Lower leg skin (tissue), 4 donors: Measurements from ENCODE around the gene ADAMTS17. TPM values are rescaled to one million over a fixed set of nuclear protein-coding genes. Genes with fewer than 3 reads are reported as not detected.

Experiments
- DNase-seq, 2 donors: peaks; one replicate each; pipeline ENCODE4 v3.0.0-alpha.2; 2019; ENCODE audit warnings: low spot score in 2 of 2
- H3K4me3 ChIP-seq: fragments of 200-600 bp; sonication (generic); 2 replicates; pipeline ENCODE4 v1.5.1; 2017; ENCODE audit warnings: mild to moderate bottlenecking, low read depth; ENCODE audit not compliant: poor library complexity, severe bottlenecking
- CTCF ChIP-seq, 3 donors: fragments of 450-650 bp; IDR thresholded peaks; one replicate each; pipeline ENCODE4 v1.5.1; 2016; ENCODE audit warnings: antibody characterized with exemption in 3 of 3, mild to moderate bottlenecking in 3 of 3, moderate library complexity in 2 of 3
- POLR2A ChIP-seq, 2 donors: fragments of 450-650 bp; IDR thresholded peaks; one replicate each; pipeline ENCODE4 v1.6.1; 2016 to 2017; ENCODE audit warnings: antibody characterized with exemption in 2 of 2, mild to moderate bottlenecking in 1 of 2, moderate library complexity in 1 of 2
- WGBS, 2 donors: methylation state at CpG; one replicate each; pipeline ENCODE4 v1.1.5; 2018; 5-methylcytosine and 5-hydroxymethylcytosine counted together
- intact Hi-C: fragments of 100-400 bp; cut with DNase I; formaldehyde crosslinking; loops from one replicate; pipeline ENCODE4 v1.15.0; 2023; ENCODE audit warnings: low total_unique reads
- total RNA-seq, 4 donors: library from RNA; depleted of rRNA; stranded (reverse); fragments of >200 nt; gene quantifications; one replicate each; pipeline ENCODE4 v1.1.0, GENCODE V29; 2016

Gene ADAMTS17
- total RNA-seq, 4 donors from 2014 or later = 3.5 to 7.8 (median 3.9) TPM

GRCh38 chr15:100174159-100174903 is 167.4 kb downstream of the ADAMTS17 start:
- no peak for TF ChIP-seq CTCF (IDR thresholded peaks at IDR 0.05)
- TF ChIP-seq POLR2A (IDR thresholded peaks at IDR 0.05) = no peak
- intact Hi-C loops = no loop called here
- DNase-seq = no peak
- WGBS, 2 donors = 68% methylated on average over 7 of the region's 7 CpGs
- H3K4me3 ChIP-seq = no peak overlapping the region

GRCh38 chr15:100172356-100173024 is 169.3 kb downstream of the ADAMTS17 start:
- DNase-seq = peak in 1 of 2 donors; percentile 37
- TF ChIP-seq POLR2A (IDR thresholded peaks at IDR 0.05) (no peak), CTCF (IDR thresholded peaks at IDR 0.05) (no peak)
- no peak overlapping the region for H3K4me3 ChIP-seq
- intact Hi-C loops = no loop called here
- WGBS, 2 donors = 95 to 97% methylated on average over 7 of the region's 7 CpGs

- intact Hi-C loops = no loop called here
- TF ChIP-seq CTCF (IDR thresholded peaks at IDR 0.05) (no peak), POLR2A (IDR thresholded peaks at IDR 0.05) (no peak)
- peak in 1 of 2 donors; percentile 75 for DNase-seq
- no peak overlapping the region for H3K4me3 ChIP-seq
- 94 to 95% methylated on average over 5 of the region's 5 CpGs for WGBS, 2 donors
Measured at GRCh38 chr15:100171411-100171810, 170.4 kb downstream of the ADAMTS17 start.

GRCh38 chr15:100170291-100171210 is 171.2 kb downstream of the ADAMTS17 start:
- H3K4me3 ChIP-seq = no peak overlapping the region
- no peak for TF ChIP-seq POLR2A (IDR thresholded peaks at IDR 0.05)
- TF ChIP-seq CTCF (IDR thresholded peaks at IDR 0.05) = no peak
- intact Hi-C loops = no loop called here
- 85 to 90% methylated on average over 8 of the region's 8 CpGs for WGBS, 2 donors
- no peak for DNase-seq

GRCh38 chr15:100169615-100170290 is 172.0 kb downstream of the ADAMTS17 start:
- intact Hi-C loops = no loop called here
- TF ChIP-seq CTCF (IDR thresholded peaks at IDR 0.05) (no peak), POLR2A (IDR thresholded peaks at IDR 0.05) (no peak)
- peak in 1 of 2 donors; percentile 63 for DNase-seq
- H3K4me3 ChIP-seq = no peak overlapping the region
- WGBS, 2 donors = 93 to 97% methylated on average over 19 to 20 of the region's 20 CpGs
